Fibroblast of lung (primary cell): ENCODE data around the gene NKAIN4. TPM values are rescaled to one million over a fixed set of nuclear protein-coding genes. Genes with fewer than 3 reads are reported as not detected.

Experiments used
- DNase-seq, 2 donors: peaks; one replicate each; pipeline versions ENCODE4 v3.0.0 to v3.0.0-alpha.2; 2010; ENCODE audit warnings: low read depth in 2 of 2
- H2AFZ ChIP-seq: 2 replicates; pipeline ENCODE4 v1.5.1; 2012; ENCODE audit warnings: low read length, control low read depth, inconsistent platforms
- H3K27ac ChIP-seq: 2 replicates; pipeline ENCODE4 v1.5.1; 2011; ENCODE audit warnings: low read length, control low read depth; ENCODE audit not compliant: insufficient read depth
- H3K27me3 ChIP-seq: 2 replicates; pipeline ENCODE4 v1.5.1; 2011; ENCODE audit warnings: mild to moderate bottlenecking, low read length; ENCODE audit not compliant: control insufficient read depth, insufficient read depth
- H3K36me3 ChIP-seq: 2 replicates; pipeline ENCODE4 v1.5.1; 2011; ENCODE audit warnings: low read length; ENCODE audit not compliant: control insufficient read depth, insufficient read depth
- H3K4me1 ChIP-seq: 2 replicates; pipeline ENCODE4 v1.5.1; 2011; ENCODE audit warnings: low read length; ENCODE audit not compliant: control insufficient read depth, insufficient read depth; ENCODE audit errors: extremely low read depth
- H3K4me2 ChIP-seq: 2 replicates; pipeline ENCODE4 v1.5.1; 2011; ENCODE audit warnings: low read length, control low read depth; ENCODE audit not compliant: insufficient read depth; ENCODE audit errors: extremely low read depth
- H3K4me3 ChIP-seq, 4 experiments: fragments of 200-600 bp in 1 of 4; sonication (generic) in 1 of 4; replicated peaks in 1 of 4; 2 replicates each; pipeline ENCODE4 v1.5.1; 2011 to 2016; ENCODE audit warnings: low read length in 4 of 4, low read depth in 3 of 4, mild to moderate bottlenecking in 3 of 4, control low read depth in 2 of 4, inconsistent platforms in 1 of 4, mixed read lengths in 1 of 4; ENCODE audit not compliant: insufficient read depth in 1 of 4; ENCODE audit errors: control extremely low read depth in 1 of 4
- H3K79me2 ChIP-seq: 2 replicates; pipeline ENCODE4 v1.5.1; 2012; ENCODE audit warnings: mild to moderate bottlenecking, low read length, inconsistent platforms; ENCODE audit not compliant: control insufficient read depth, insufficient read depth
- H3K9ac ChIP-seq: 2 replicates; pipeline ENCODE4 v1.5.1; 2011; ENCODE audit warnings: mild to moderate bottlenecking, low read length, control low read depth; ENCODE audit not compliant: insufficient read depth
- H3K9me3 ChIP-seq: 2 replicates; pipeline ENCODE4 v1.5.1; 2012; ENCODE audit warnings: low read depth, low read length; ENCODE audit not compliant: control insufficient read depth, insufficient read depth
- H4K20me1 ChIP-seq: 2 replicates; pipeline ENCODE4 v1.5.1; 2011; ENCODE audit warnings: low read length; ENCODE audit not compliant: control insufficient read depth, insufficient read depth; ENCODE audit errors: extremely low read depth
- CTCF ChIP-seq, 2 donors: IDR thresholded peaks in 1 of 2; conservative IDR thresholded peaks in 1 of 2; 1 replicate in 1 of 2; 2 replicates in 1 of 2; pipeline ENCODE4 v1.5.1; 2011 to 2012; ENCODE audit warnings: low read length in 2 of 2, control low read depth in 1 of 2, inconsistent platforms in 1 of 2, low read depth in 1 of 2, mild to moderate bottlenecking in 1 of 2
- EZH2 ChIP-seq: IDR thresholded peaks from 2 replicates; pipeline ENCODE4 v1.5.1; 2012; ENCODE audit warnings: low read length, control low read depth, mild to moderate bottlenecking; ENCODE audit errors: missing control alignments
- polyA plus RNA-seq, 2 donors: library from polyadenylated mRNA; depleted of rRNA in 1 of 2; stranded (reverse) in 1 of 2; unstranded in 1 of 2; fragments of >200 nt; gene quantifications; 2 replicates each; pipeline ENCODE4 v1.2.1, GENCODE V29; 2011 to 2012; ENCODE audit warnings: missing spikeins in 1 of 2
- total RNA-seq: library from RNA; depleted of rRNA; stranded (reverse); fragments of >200 nt; gene quantifications from 2 replicates; pipeline ENCODE4 v1.2.1, GENCODE V29; 2014

NKAIN4 gene
- total and polyA plus RNA-seq, 2 donors (not counting 1 experiment from before 2014, with no cell fraction given), result not detected

- Histone ChIP-seq H3K9me3 (no peaks in the 10 kb centered on the region), H3K27ac (no peak overlapping the region), H3K79me2 (no peaks in the 10 kb centered on the region), H3K4me3 (no peak overlapping the region), H2AFZ (no peak overlapping the region), H3K9ac (no peak overlapping the region), H3K27me3 (no peaks in the 10 kb centered on the region), H3K4me2 (no peak overlapping the region), H3K4me1 (no peaks in the 10 kb centered on the region), H3K36me3 (peaks cover 37% of the 10 kb centered on the region), H4K20me1 (no peaks in the 10 kb centered on the region)
- no peak for DNase-seq
- TF ChIP-seq CTCF (conservative IDR thresholded peaks at IDR 0.05 in 1 of 2, IDR thresholded peaks at IDR 0.05 in 1 of 2; ENCODE audit: low read depth in 1 of 2, low read length in 2 of 2), result no peak
These were observed 30.3 kb upstream of the NKAIN4 start for GRCh38 chr20:63284544-63284949.

- no peaks in the 10 kb centered on the region for H3K9me3 ChIP-seq
- H3K27ac ChIP-seq, result no peak overlapping the region
- H3K4me3 ChIP-seq, result no peak overlapping the region
- no peaks in the 10 kb centered on the region for H3K27me3 ChIP-seq
- H3K79me2 ChIP-seq, result no peaks in the 10 kb centered on the region
- TF ChIP-seq CTCF (conservative IDR thresholded peaks at IDR 0.05 in 1 of 2, IDR thresholded peaks at IDR 0.05 in 1 of 2; ENCODE audit: low read depth in 1 of 2, low read length in 2 of 2) (no peak), EZH2 (no peak)
- no peak overlapping the region for H3K9ac ChIP-seq
- H3K4me2 ChIP-seq, result no peak overlapping the region
- no peak overlapping the region for H2AFZ ChIP-seq
- no peaks in the 10 kb centered on the region for H4K20me1 ChIP-seq
- H3K4me1 ChIP-seq, result no peaks in the 10 kb centered on the region
- peaks cover 33% of the 10 kb centered on the region for H3K36me3 ChIP-seq
- DNase-seq, result no peak
These were observed 29.8 kb upstream of the NKAIN4 start for GRCh38 chr20:63284083-63284440.

- no peak overlapping the region for H3K4me2 ChIP-seq
- no peaks in the 10 kb centered on the region for H4K20me1 ChIP-seq
- no peak overlapping the region for H3K4me3 ChIP-seq
- no peak overlapping the region for H3K27ac ChIP-seq
- no peak for TF ChIP-seq EZH2
- no peak for TF ChIP-seq CTCF (conservative IDR thresholded peaks at IDR 0.05 in 1 of 2, IDR thresholded peaks at IDR 0.05 in 1 of 2; ENCODE audit: low read depth in 1 of 2, low read length in 2 of 2)
- no peak for DNase-seq
- H3K27me3 ChIP-seq, result no peaks in the 10 kb centered on the region
- no peak overlapping the region for H3K9ac ChIP-seq
- H3K4me1 ChIP-seq, result no peaks in the 10 kb centered on the region
- no peaks in the 10 kb centered on the region for H3K9me3 ChIP-seq
- H3K79me2 ChIP-seq, result no peaks in the 10 kb centered on the region
- H2AFZ ChIP-seq, result no peak overlapping the region
- H3K36me3 ChIP-seq, result peaks cover 30% of the 10 kb centered on the region
These were observed 29.3 kb upstream of the NKAIN4 start for GRCh38 chr20:63283397-63284082.
